HCT116 (cell line): ENCODE measurements around the gene MAEA. TPM values are rescaled to one million over a fixed set of nuclear protein-coding genes. Genes with fewer than 3 reads are reported as not detected.

Experiments used
- ATAC-seq: fragments of 200-7000 bp; cut with Tn5 transposase; 2 replicates; pipeline ENCODE4 v1.9.1; 2020; ENCODE audit warnings: mild to moderate bottlenecking, moderate library complexity
- BruUV-seq: library from RNA; stranded (reverse); fragments of 400-500 nt; replicated peaks from 2 replicates; lab custom pipeline; 2021; lab: Mats Ljungman, UMichigan
- CTCF ChIA-PET: fragments of 300-600 bp; sonication (Branson Sonifier 250); formaldehyde crosslinking; loops from one replicate; lab custom pipeline; 2021; ENCODE audit warnings: antibody characterized with exemption; lab: Charles Lee
- POLR2A ChIA-PET: fragments of 300-600, 350-600 bp; sonication (Branson Sonifier 250); formaldehyde crosslinking; loops from one replicate; lab custom pipeline; 2021; ENCODE audit warnings: antibody characterized with exemption; lab: Charles Lee
- RAD21 ChIA-PET, 2 experiments: fragments of 300-600 bp; sonication (Branson Sonifier 250); formaldehyde crosslinking; loops; one replicate each; lab custom pipeline; 2023; ENCODE audit warnings: low total read pairs in 2 of 2; ENCODE audit not compliant: uncharacterized antibody in 2 of 2, unreplicated experiment in 2 of 2, low non-redundant PET in 1 of 2; lab: Charles Lee
- DNase-seq: peaks from one replicate; pipeline ENCODE4 v3.0.0-alpha.2; 2010; ENCODE audit warnings: low read depth, low spot score
- H2AFZ ChIP-seq: fragments of 200-600 bp; shearing (Covaris generic), sonication (generic); 2 replicates; pipeline ENCODE4 v1.6.1; 2017; ENCODE audit warnings: low read depth, mixed run types, mixed read lengths, antibody characterized with exemption, low read length; ENCODE audit not compliant: poor library complexity, severe bottlenecking
- H3K27ac ChIP-seq: 2 replicates; pipeline ENCODE4 v1.5.1; 2012; ENCODE audit warnings: low read depth, low read length
- H3K27me3 ChIP-seq: fragments of 200-600 bp; sonication (generic); 2 replicates; pipeline ENCODE4 v1.6.1; 2016; ENCODE audit warnings: mixed run types, low read length, mixed read lengths; ENCODE audit not compliant: insufficient read depth
- H3K36me3 ChIP-seq, 2 experiments: fragments of 200-500 bp in 1 of 2; fragments of 200-600 bp in 1 of 2; sonication (Bioruptor generic) in 1 of 2; sonication (generic) in 1 of 2; 2 replicates each; pipeline versions ENCODE4 v1.5.1 to v1.6.1; 2014 to 2016; ENCODE audit warnings: low read length in 2 of 2, inconsistent platforms in 1 of 2, mixed read lengths in 1 of 2, mixed run types in 1 of 2; ENCODE audit not compliant: insufficient read depth in 2 of 2, control insufficient read depth in 1 of 2
- H3K4me1 ChIP-seq, 2 experiments: fragments of 200-600 bp in 1 of 2; sonication (generic) in 1 of 2; 2 replicates each; pipeline versions ENCODE4 v1.5.1 to v1.6.1; 2012 to 2017; ENCODE audit warnings: low read length in 2 of 2, inconsistent platforms in 1 of 2, mild to moderate bottlenecking in 1 of 2, mixed read lengths in 1 of 2, mixed run types in 1 of 2, moderate library complexity in 1 of 2; ENCODE audit not compliant: insufficient read depth in 2 of 2, control insufficient read depth in 1 of 2
- H3K4me2 ChIP-seq: fragments of 200-600 bp; sonication (generic); 2 replicates; pipeline ENCODE4 v1.6.1; 2017; ENCODE audit warnings: mixed run types, low read length, mixed read lengths
- H3K4me3 ChIP-seq, 2 experiments: fragments of 200-600 bp in 1 of 2; sonication (generic) in 1 of 2; replicated peaks in 1 of 2; 2 replicates each; pipeline ENCODE4 v1.5.1; 2011 to 2016; ENCODE audit warnings: low read length in 2 of 2, control low read depth in 1 of 2, low read depth in 1 of 2, mild to moderate bottlenecking in 1 of 2, mixed read lengths in 1 of 2, mixed run types in 1 of 2
- H3K79me2 ChIP-seq: fragments of 200-600 bp; sonication (generic); 2 replicates; pipeline ENCODE4 v1.6.1; 2017; ENCODE audit warnings: mild to moderate bottlenecking, mixed run types, low read length, moderate library complexity, mixed read lengths; ENCODE audit not compliant: insufficient read depth
- H3K9ac ChIP-seq: fragments of 200-600 bp; sonication (generic); 2 replicates; pipeline ENCODE4 v1.6.1; 2016; ENCODE audit warnings: low read length, mixed read lengths
- H3K9me2 ChIP-seq: fragments of 200-600 bp; sonication (generic), shearing (Covaris generic); 2 replicates; pipeline ENCODE4 v1.6.1; 2017; ENCODE audit warnings: mixed run types, mild to moderate bottlenecking, moderate library complexity; ENCODE audit not compliant: insufficient read depth
- H3K9me3 ChIP-seq, 2 experiments: fragments of 200-500 bp in 1 of 2; fragments of 200-600 bp in 1 of 2; sonication (Bioruptor generic) in 1 of 2; sonication (generic) in 1 of 2; 2 replicates each; pipeline ENCODE4 v1.6.1; 2014 to 2017; ENCODE audit warnings: low read length in 2 of 2, mixed read lengths in 2 of 2, inconsistent platforms in 1 of 2, low read depth in 1 of 2, mild to moderate bottlenecking in 1 of 2, mixed run types in 1 of 2, moderate library complexity in 1 of 2; ENCODE audit not compliant: control insufficient read depth in 1 of 2, insufficient read depth in 1 of 2
- H4K20me1 ChIP-seq: fragments of 200-600 bp; sonication (generic), shearing (Covaris generic); 2 replicates; pipeline ENCODE4 v1.6.1; 2017; ENCODE audit warnings: mixed run types, mild to moderate bottlenecking, moderate library complexity; ENCODE audit not compliant: insufficient read depth
- MAX ChIP-seq: IDR thresholded peaks from 2 replicates; pipeline ENCODE4 v1.6.1; 2012
- POLR2A ChIP-seq: IDR thresholded peaks from 2 replicates; pipeline ENCODE4 v1.7.0; 2011; ENCODE audit warnings: borderline replicate concordance; ENCODE audit not compliant: insufficient read depth, insufficient read length; ENCODE audit errors: extremely low read depth
- POLR2AphosphoS5 ChIP-seq: IDR thresholded peaks from 2 replicates; pipeline ENCODE4 v1.6.1; 2011; ENCODE audit warnings: mild to moderate bottlenecking, low read depth, low read length, moderate library complexity
- RAD21 ChIP-seq: IDR thresholded peaks from 2 replicates; pipeline ENCODE4 v1.6.1; 2012; ENCODE audit warnings: low read depth, mild to moderate bottlenecking
- REST ChIP-seq: IDR thresholded peaks from 2 replicates; pipeline ENCODE4 v1.6.1; 2012; ENCODE audit warnings: low read depth
- ZFX ChIP-seq: fragments of 450-650 bp; IDR thresholded peaks from 2 replicates; pipeline ENCODE4 v1.6.1; 2017
- ZNF274 ChIP-seq: fragments of 200-500 bp; sonication (Bioruptor generic); IDR thresholded peaks from 2 replicates; pipeline ENCODE4 v1.6.1; 2014; ENCODE audit warnings: mild to moderate bottlenecking, low read depth, low read length, inconsistent platforms
- intact Hi-C: fragments of 100-400 bp; cut with micrococcal nuclease; formaldehyde crosslinking; loops from 2 replicates; pipeline ENCODE4 v1.10.0; 2022
- total RNA-seq: library from RNA; stranded (reverse); gene quantifications from one replicate; pipeline ENCODE4 v1.2.1, GENCODE V29; 2021; ENCODE audit not compliant: unreplicated experiment

The MAEA gene
- total RNA-seq, 1 experiment from 2014 or later, result 88.3 TPM

GRCh38 chr4:1345903-1346780 lies 56.5 kb downstream of the MAEA start:
- Histone ChIP-seq H3K4me1 (peaks cover 5 to 28% of the 10 kb centered on the region in 2 experiments), H3K9ac (peak overlapping the region; percentile 93), H3K27ac (peak overlapping the region; percentile 98), H3K9me2 (no peaks in the 10 kb centered on the region), H3K79me2 (peaks cover 29% of the 10 kb centered on the region), H3K27me3 (no peaks in the 10 kb centered on the region), H2AFZ (no peak overlapping the region), H3K9me3 (no peaks in the 10 kb centered on the region), H4K20me1 (no peaks in the 10 kb centered on the region), H3K4me3 (peak overlapping the region; percentile 74 to 76), H3K4me2 (peak overlapping the region; percentile 90), H3K36me3 (peaks cover 2 to 3% of the 10 kb centered on the region in 2 experiments; a peak in 3 of 4 replicates)
- intact Hi-C loops, result loop anchor here (5.0 kb wide), 1 partner anchor 59 kb away; the partner anchor contains the start of gene MAEA
- BruUV-seq, result no TSS peak
- DNase-seq, result no peak
- CTCF ChIA-PET, result interaction anchor here (0.8 to 1.0 kb wide), 3 partner anchors 10 to 183 kb away, joined by 3 to 5 read pairs (median 3); no protein-coding TSS in a partner anchor
- TF ChIP-seq POLR2AphosphoS5 (peak; percentile 74), POLR2A (no peak), REST (no peak), ZNF274 (no peak), RAD21 (no peak), MAX (no peak), ZFX (peak; percentile 72)
- POLR2A ChIA-PET, result interaction anchor here (1.3 to 2.1 kb wide), 2 partner anchors 14 to 98 kb away, joined by 3 to 8 read pairs; partner anchors contain the start of gene CTBP1
- ATAC-seq, result peak; percentile 56
- RAD21 ChIA-PET, result no interaction called here
